GM13977 (cell line): ENCODE data around the gene TMEM178B.
"Not testable (repeated sequence)": the region's sequence is repeated elsewhere in the genome, so short reads cannot be mapped to it uniquely, and the experiment has no call there.

Experiments
- DNase-seq: peaks from one replicate; pipeline ENCODE4 v3.0.0; 2012; ENCODE audit warnings: low spot score
- in situ Hi-C: fragments of 300-500 bp; cut with MboI; formaldehyde crosslinking; loops from one replicate; pipeline ENCODE4 v1.12.0; 2022; ENCODE audit warnings: low sequenced_read_pairs, low pct_unique_long_range_greater_than_20kb, mixed read lengths, inconsistent platforms; ENCODE audit not compliant: unreplicated experiment
- TF ChIP-seq, protein P1 (sequence below): IDR thresholded peaks from 2 replicates; pipeline ENCODE4 v1.5.1; 2012; ENCODE audit warnings: mild to moderate bottlenecking, control low read depth; ENCODE audit not compliant: insufficient read depth; ENCODE audit errors: extremely low read depth, missing control alignments

Gene TMEM178B

DNA sequence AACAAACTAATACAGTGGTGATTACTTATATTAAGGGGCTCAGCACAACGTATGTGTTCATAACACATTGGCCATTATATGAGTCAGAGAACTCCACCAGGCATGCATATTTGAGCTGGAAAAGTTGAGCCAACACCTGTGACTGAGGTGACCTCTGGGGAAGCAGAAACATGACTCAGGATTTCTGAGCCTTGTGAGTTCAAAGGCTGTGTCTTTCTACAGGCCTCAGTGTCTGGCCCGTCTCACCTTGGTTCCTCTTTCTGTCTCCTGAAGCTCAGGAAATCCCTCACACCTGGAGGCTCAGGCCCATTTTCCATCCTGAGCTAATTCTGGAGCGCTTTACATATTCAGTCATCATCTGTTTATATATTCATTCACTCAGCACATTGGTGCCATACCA, 246.4 kb downstream of the TMEM178B start:
- no peak for DNase-seq
- in situ Hi-C loops: no loop called here
- TF ChIP-seq, protein P1, sequence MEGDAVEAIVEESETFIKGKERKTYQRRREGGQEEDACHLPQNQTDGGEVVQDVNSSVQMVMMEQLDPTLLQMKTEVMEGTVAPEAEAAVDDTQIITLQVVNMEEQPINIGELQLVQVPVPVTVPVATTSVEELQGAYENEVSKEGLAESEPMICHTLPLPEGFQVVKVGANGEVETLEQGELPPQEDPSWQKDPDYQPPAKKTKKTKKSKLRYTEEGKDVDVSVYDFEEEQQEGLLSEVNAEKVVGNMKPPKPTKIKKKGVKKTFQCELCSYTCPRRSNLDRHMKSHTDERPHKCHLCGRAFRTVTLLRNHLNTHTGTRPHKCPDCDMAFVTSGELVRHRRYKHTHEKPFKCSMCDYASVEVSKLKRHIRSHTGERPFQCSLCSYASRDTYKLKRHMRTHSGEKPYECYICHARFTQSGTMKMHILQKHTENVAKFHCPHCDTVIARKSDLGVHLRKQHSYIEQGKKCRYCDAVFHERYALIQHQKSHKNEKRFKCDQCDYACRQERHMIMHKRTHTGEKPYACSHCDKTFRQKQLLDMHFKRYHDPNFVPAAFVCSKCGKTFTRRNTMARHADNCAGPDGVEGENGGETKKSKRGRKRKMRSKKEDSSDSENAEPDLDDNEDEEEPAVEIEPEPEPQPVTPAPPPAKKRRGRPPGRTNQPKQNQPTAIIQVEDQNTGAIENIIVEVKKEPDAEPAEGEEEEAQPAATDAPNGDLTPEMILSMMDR: no peak

DNA sequence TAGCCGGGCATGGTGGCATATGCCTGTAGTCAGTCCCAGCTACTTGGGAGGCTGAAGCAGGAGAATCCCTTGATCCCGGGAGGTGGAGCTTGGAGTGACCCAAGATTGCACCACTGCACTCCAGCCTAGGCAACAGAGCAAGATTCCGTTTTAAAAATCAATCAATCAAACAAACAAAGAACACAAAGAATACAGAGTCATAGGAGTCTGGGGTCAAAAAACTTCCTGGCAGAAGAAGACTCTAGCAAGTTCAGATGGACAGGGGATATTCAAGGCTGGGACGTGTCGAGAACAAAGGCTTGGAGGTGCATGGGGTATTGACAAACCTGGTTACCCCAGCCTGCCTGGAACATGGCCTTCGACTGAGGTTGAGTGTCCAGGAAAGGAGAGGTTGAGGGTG, 248.5 kb downstream of the TMEM178B start:
- in situ Hi-C loops: no loop called here

DNA sequence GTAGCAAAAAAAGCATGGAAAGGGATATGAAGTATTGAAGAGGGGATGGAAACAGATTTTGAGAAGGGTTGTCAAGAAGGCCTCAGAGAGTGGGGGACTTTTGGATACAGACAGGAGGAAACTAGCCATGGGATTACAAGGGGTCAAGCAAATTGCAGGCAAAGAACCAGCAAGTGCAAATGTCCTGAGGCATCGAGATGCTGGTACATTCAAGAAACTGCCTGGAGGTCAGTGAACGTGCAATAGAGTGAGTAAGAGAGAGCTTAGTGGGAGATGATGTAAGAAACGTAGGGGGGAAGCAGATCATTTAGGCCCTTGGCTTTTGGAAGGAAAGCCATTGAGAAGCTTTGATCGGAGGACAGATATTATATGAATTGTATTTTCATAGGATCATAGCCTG, 250.0 kb downstream of the TMEM178B start:
- no peak for DNase-seq
- in situ Hi-C loops: no loop called here
- TF ChIP-seq, protein P1: no peak

More for the DNA sequence above, 248.5 kb downstream of the TMEM178B start:
- TF ChIP-seq, protein P1: no peak
- no peak for DNase-seq

DNA sequence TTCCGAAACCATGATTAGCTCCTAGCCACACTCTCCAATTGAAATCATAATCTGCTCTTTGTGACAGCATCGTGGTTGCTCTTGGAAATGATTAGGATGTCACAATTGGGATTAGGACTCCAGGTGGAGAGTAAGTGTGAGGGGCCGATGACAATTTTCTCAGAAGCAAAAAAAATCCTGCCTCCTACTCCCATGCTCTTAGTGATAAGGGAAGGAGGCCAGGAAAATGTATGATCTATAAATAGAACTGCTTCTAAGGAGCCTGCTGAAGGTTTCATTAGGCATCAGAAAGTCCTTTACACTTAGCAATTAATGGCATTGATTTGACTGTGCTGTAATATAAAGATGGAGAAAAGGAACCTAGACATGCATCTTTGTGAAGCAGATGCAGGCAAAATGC, 251.0 kb downstream of the TMEM178B start:
- no peak for DNase-seq
- TF ChIP-seq, protein P1: no peak
- in situ Hi-C loops: no loop called here

DNA sequence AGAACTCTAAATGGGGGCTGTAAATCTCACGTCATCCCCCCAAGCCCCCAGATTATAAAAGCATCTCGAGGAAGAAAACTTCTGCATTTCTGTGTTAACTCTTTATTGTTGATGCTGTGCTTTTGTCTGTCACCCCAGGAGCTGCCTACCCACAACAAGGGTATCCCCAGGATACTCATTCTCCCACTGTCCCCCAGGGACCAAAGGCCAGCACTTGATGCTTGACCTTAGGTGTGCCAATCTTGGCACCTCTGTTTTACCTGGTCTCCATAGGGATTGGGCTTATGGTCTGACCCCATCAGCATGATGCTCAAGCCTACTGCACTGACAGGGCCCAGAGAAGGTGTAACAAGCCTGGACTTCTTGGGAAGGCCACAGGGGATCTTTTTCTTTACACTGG, 251.4 kb downstream of the TMEM178B start:
- in situ Hi-C loops: no loop called here
- DNase-seq: no peak
- TF ChIP-seq, protein P1: no peak

DNA sequence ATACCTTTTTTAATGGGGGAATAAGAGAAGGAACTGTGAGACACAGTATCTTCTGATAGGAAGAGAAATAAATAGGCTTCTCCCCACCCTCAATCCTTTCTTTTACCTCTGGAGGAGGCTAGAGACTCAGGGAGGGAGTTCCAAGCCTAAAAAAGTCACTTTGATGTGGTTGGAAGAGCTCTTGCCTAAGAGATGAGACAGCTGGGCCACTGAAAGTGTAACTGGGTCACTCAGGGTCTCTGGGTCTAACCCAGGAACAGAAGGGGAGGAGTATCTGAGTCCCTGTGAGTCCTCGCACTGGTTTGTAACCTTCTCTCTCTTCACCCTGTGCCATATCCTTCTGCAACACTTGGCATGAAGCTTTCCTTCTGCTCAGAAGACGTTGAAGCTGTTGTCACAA, 254.4 kb downstream of the TMEM178B start:
- TF ChIP-seq, protein P1: no peak
- no peak for DNase-seq
- in situ Hi-C loops: no loop called here

DNA sequence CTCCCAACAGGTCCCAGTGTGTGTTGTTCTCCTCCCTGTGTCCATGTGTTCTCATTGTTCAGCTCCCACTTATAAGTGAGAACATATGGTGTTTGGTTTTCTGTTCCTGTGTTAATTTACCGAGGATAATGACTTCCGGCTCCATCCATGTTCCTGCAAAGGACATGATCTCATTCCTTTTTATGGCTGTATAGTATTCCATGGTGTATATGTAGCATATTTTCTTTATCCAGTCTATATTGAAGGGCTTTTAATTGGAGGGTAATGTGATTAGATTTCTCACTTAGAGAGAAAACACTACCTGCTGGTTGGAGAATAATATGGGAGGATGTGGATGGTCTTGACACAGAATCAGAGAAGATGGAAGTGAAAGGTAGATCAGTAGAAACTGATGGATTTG, 256.4 kb downstream of the TMEM178B start:
- DNase-seq, in situ Hi-C loops: not testable (repeated sequence)
